Stomach (tissue), 9 donors: Measurements from ENCODE around the gene CHMP1A. TPM values are rescaled to one million over a fixed set of nuclear protein-coding genes. Genes with fewer than 3 reads are reported as not detected.
A peak's percentile ranks its signal among the peaks of the same experiment; 100 is the strongest.

Experiments
- DNase-seq, 2 donors: peaks; one replicate each; pipeline versions ENCODE4 v3.0.0 to v3.0.0-alpha.2; 2013 to 2019
- H3K27ac ChIP-seq, 5 donors: fragments of 200-600 bp in 4 of 5; sonication (generic) in 4 of 5; one replicate each; pipeline ENCODE4 v1.5.1; 2013 to 2019; ENCODE audit warnings: mild to moderate bottlenecking in 1 of 5, moderate library complexity in 1 of 5
- H3K27me3 ChIP-seq, 3 donors: fragments of 200-600 bp; sonication (generic); one replicate each; pipeline ENCODE4 v1.5.1; 2017 to 2019; ENCODE audit warnings: mixed run types in 1 of 3
- H3K36me3 ChIP-seq, 4 donors: fragments of 200-600 bp; sonication (generic); 1 replicate in 3 of 4; 2 replicates in 1 of 4; pipeline ENCODE4 v1.5.1; 2016 to 2019
- H3K4me1 ChIP-seq, 4 donors: fragments of 200-600 bp; sonication (generic); one replicate each; pipeline ENCODE4 v1.5.1; 2016 to 2019
- H3K4me3 ChIP-seq, 4 donors: fragments of 200-600 bp; sonication (generic) in 3 of 4; one replicate each; pipeline ENCODE4 v1.5.1; 2016 to 2019; ENCODE audit warnings: mild to moderate bottlenecking in 1 of 4
- H3K9me3 ChIP-seq, 4 donors: fragments of 200-600 bp; sonication (generic); one replicate each; pipeline ENCODE4 v1.5.1; 2016 to 2019
- EP300 ChIP-seq: sonication (generic); formaldehyde crosslinking; IDR thresholded peaks from one replicate; pipeline ENCODE4 v1.6.1; 2017; ENCODE audit warnings: antibody characterized with exemption
- POLR2A ChIP-seq, 4 donors: fragments of 450-650 bp; IDR thresholded peaks; one replicate each; pipeline ENCODE4 v1.6.1; 2016; ENCODE audit warnings: antibody characterized with exemption in 4 of 4, control low read depth in 2 of 4, mild to moderate bottlenecking in 1 of 4, moderate library complexity in 1 of 4
- POLR2AphosphoS5 ChIP-seq, 3 donors: sonication (generic); formaldehyde crosslinking; IDR thresholded peaks; one replicate each; pipeline ENCODE4 v1.6.1; 2016; ENCODE audit warnings: antibody characterized with exemption in 3 of 3
- WGBS, 5 donors: extraction: QIAGEN DNeasy Blood & Tissue Kit in 3 of 5; methylation state at CpG; one replicate each; pipeline versions ENCODE4 v1.1.5 to v1.1.7; 2013 to 2018; 5-methylcytosine and 5-hydroxymethylcytosine counted together
- intact Hi-C: fragments of 100-400 bp; cut with DNase I; formaldehyde crosslinking; loops from one replicate; pipeline ENCODE4 v1.15.1; 2023; ENCODE audit warnings: low total_unique reads
- polyA plus RNA-seq, 3 donors: library from polyadenylated mRNA; stranded (reverse); fragments of 200-250 nt; gene quantifications; one replicate each; pipeline ENCODE4 v1.2.3, GENCODE V29; 2013
- total RNA-seq, 5 donors: library from RNA; depleted of rRNA; stranded (reverse); fragments of >200 nt; gene quantifications; one replicate each; pipeline versions ENCODE4 v1.1.0 to v1.2.3, GENCODE V29; 2014 to 2016
- TF ChIP-seq, protein P1 (sequence below), 7 experiments: fragments of 450-650 bp in 4 of 7; fragments of 200-600 bp in 3 of 7; sonication (generic) in 3 of 7; IDR thresholded peaks; one replicate each; pipeline ENCODE4 v1.5.1; 2016 to 2019; ENCODE audit warnings: antibody characterized with exemption in 7 of 7, control low read depth in 2 of 7, mild to moderate bottlenecking in 1 of 7
- donor health status: healthy with polysubstance abuse.
- donor health status: Bipolar disorder and iron deficiency.
- donor health status: healthy.

CHMP1A gene
- total and polyA plus RNA-seq, 8 donors, result 20.1 to 146 (median 61.9) TPM

DNA sequence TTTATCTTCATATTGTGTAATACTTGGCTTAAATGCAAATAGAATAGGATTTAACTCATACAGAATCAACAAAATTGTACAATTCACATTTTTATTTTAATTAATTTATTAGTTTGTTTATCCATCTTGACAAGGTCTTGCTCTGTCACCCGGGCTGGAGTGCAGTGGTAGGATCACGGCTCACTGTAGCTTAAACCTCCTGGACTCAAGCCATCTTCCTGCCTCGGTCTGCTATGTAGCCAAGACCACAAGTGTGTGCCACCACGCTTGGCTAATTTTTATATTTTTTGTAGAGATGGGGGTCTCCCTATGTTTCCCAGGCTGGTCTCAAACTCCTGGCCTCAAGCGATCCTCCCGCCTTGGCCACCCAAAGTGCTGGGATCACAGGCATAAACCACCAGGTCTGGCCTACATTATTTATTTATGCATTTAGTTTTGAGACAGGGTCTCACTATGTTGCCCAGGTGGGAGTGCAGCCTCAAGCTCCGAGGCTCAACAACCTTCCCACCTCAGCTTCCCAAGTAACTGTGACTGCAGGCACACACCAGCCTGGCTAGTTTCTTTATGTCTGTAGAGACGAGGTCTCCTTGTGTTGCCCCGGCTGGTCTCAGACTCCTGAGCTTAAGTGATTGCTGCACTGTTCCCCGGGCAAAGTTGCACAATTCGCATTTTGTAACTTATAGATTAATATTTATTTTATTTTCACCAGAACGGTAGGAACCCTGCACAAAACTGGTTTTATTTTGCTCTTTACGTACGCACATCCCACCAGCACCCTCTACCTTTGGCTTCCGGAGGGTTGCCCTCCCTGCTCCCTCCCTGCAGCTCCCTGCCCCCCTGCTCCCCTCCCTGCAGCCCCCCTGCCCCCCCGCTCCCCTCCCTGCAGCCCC, 39.2 kb downstream of the CHMP1A start:
- no peak for TF ChIP-seq POLR2AphosphoS5 (IDR thresholded peaks at IDR 0.05)
- TF ChIP-seq, protein P1, sequence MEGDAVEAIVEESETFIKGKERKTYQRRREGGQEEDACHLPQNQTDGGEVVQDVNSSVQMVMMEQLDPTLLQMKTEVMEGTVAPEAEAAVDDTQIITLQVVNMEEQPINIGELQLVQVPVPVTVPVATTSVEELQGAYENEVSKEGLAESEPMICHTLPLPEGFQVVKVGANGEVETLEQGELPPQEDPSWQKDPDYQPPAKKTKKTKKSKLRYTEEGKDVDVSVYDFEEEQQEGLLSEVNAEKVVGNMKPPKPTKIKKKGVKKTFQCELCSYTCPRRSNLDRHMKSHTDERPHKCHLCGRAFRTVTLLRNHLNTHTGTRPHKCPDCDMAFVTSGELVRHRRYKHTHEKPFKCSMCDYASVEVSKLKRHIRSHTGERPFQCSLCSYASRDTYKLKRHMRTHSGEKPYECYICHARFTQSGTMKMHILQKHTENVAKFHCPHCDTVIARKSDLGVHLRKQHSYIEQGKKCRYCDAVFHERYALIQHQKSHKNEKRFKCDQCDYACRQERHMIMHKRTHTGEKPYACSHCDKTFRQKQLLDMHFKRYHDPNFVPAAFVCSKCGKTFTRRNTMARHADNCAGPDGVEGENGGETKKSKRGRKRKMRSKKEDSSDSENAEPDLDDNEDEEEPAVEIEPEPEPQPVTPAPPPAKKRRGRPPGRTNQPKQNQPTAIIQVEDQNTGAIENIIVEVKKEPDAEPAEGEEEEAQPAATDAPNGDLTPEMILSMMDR (IDR thresholded peaks at IDR 0.05), result no peak
- TF ChIP-seq POLR2A (IDR thresholded peaks at IDR 0.05), result no peak
- no peak for TF ChIP-seq EP300
- Histone ChIP-seq H3K36me3 (no peaks in the 10 kb centered on the region), H3K27me3 (peaks cover 0 to 84% (median 15%) of the 10 kb centered on the region in 3 donors), H3K4me1 (peaks cover 0 to 5% (median 1%) of the 10 kb centered on the region in 4 donors), H3K4me3 (no peak overlapping the region), H3K9me3 (no peaks in the 10 kb centered on the region), H3K27ac (no peak overlapping the region)
- WGBS, 5 donors, result 49 to 58% (median 53%) methylated on average over 15 to 16 of the region's 16 CpGs
- intact Hi-C loops, result no loop called here
- no peak for DNase-seq

GRCh38 chr16:89617036-89617435, 40.5 kb downstream of the CHMP1A start:
- WGBS, 5 donors, result 58 to 63% (median 61%) methylated on average over 5 to 6 of the region's 6 CpGs
- no peak for DNase-seq
- no peak overlapping the region for H3K4me3 ChIP-seq
- no peak for TF ChIP-seq EP300
- TF ChIP-seq, protein P1 (IDR thresholded peaks at IDR 0.05), result no peak
- TF ChIP-seq POLR2A (IDR thresholded peaks at IDR 0.05), result no peak
- TF ChIP-seq POLR2AphosphoS5 (IDR thresholded peaks at IDR 0.05), result no peak
- peaks cover 0 to 86% (median 15%) of the 10 kb centered on the region in 3 donors for H3K27me3 ChIP-seq
- H3K27ac ChIP-seq, result peak overlapping the region in 1 of 5 donors; percentile 20
- no peaks in the 10 kb centered on the region for H3K36me3 ChIP-seq
- H3K9me3 ChIP-seq, result no peaks in the 10 kb centered on the region
- peaks cover 0 to 5% (median 1%) of the 10 kb centered on the region in 4 donors for H3K4me1 ChIP-seq
- intact Hi-C loops, result no loop called here

GRCh38 chr16:89616623-89617022, 40.9 kb downstream of the CHMP1A start:
- Histone ChIP-seq H3K4me3 (no peak overlapping the region), H3K36me3 (no peaks in the 10 kb centered on the region), H3K4me1 (peaks cover 0 to 5% (median 1%) of the 10 kb centered on the region in 4 donors), H3K27ac (peak overlapping the region in 1 of 5 donors; percentile 20), H3K9me3 (no peaks in the 10 kb centered on the region), H3K27me3 (peaks cover 0 to 86% (median 15%) of the 10 kb centered on the region in 3 donors)
- WGBS, 5 donors, result 68 to 81% (median 77%) methylated on average over 20 of the region's 20 CpGs
- no peak for DNase-seq
- TF ChIP-seq POLR2A (IDR thresholded peaks at IDR 0.05), result no peak
- TF ChIP-seq EP300, result no peak
- no peak for TF ChIP-seq POLR2AphosphoS5 (IDR thresholded peaks at IDR 0.05)
- TF ChIP-seq, protein P1 (IDR thresholded peaks at IDR 0.05), result no peak
- intact Hi-C loops, result no loop called here

DNA sequence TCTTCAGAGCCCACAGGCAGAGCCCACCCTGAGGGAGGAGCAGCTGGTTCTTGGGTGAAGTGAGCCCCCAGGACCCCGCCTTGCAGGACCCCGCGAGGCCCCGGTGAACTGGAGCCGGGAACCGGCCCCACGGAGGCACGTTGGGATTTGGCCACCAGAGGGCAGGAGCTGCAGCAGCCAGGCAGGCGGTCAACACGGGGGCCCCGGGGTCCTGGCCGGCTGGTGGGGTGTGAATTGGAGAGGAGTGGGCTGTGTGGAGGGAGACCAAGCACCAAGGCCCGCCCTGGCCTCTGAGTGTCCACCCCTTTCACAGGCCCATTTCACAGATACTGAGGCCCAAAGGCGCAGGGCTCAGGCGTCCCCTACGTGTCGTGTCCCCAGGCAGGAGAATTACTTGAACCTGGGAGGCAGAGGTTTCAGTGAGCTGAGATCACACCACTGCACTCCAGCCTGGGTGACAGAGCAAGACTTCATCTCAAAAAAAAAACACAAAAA, 41.9 kb downstream of the CHMP1A start:
- Histone ChIP-seq H3K27me3 (peaks cover 0 to 80% (median 13%) of the 10 kb centered on the region in 3 donors), H3K9me3 (no peaks in the 10 kb centered on the region), H3K27ac (no peak overlapping the region), H3K4me1 (peaks cover 0 to 5% (median 1%) of the 10 kb centered on the region in 4 donors), H3K36me3 (no peaks in the 10 kb centered on the region), H3K4me3 (no peak overlapping the region)
- intact Hi-C loops, result no loop called here
- TF ChIP-seq POLR2AphosphoS5 (IDR thresholded peaks at IDR 0.05), result no peak
- TF ChIP-seq, protein P1 (IDR thresholded peaks at IDR 0.05), result peak in 5 of 7 experiments; percentile 6 to 66 (median 43)
- 30 to 36% (median 32%) methylated on average over 14 to 17 of the region's 17 CpGs for WGBS, 5 donors
- peak; percentile 47 to 60 for DNase-seq
